Keratinocyte (primary cell): ENCODE results near the gene OSBPL10. TPM values are rescaled to one million over a fixed set of nuclear protein-coding genes. Genes with fewer than 3 reads are reported as not detected.

Experiments
- DNase-seq: peaks from one replicate; pipeline ENCODE4 v3.0.0-alpha.2; 2011; ENCODE audit warnings: low read depth, missing footprints, low spot score
- FAIRE-seq: peaks from 2 replicates; lab custom pipeline; 2011; peaks lifted over from hg19 to GRCh38; lab: Jason Lieb, UNC
- H2AFZ ChIP-seq: 2 replicates; pipeline ENCODE4 v1.6.0; 2012; ENCODE audit warnings: low read length, control low read depth, inconsistent platforms; ENCODE audit not compliant: control insufficient read depth
- H3K27ac ChIP-seq: 2 replicates; pipeline ENCODE4 v1.5.1; 2011; ENCODE audit warnings: low read length; ENCODE audit not compliant: control insufficient read depth, insufficient read depth
- H3K27me3 ChIP-seq: 3 replicates; pipeline ENCODE4 v1.6.0; 2011; ENCODE audit warnings: low read length; ENCODE audit not compliant: control insufficient read depth, insufficient read depth; ENCODE audit errors: extremely low read depth
- H3K36me3 ChIP-seq, 2 experiments: 2 replicates in 1 of 2; 3 replicates in 1 of 2; pipeline ENCODE4 v1.5.1; 2011; ENCODE audit warnings: low read length in 2 of 2, mild to moderate bottlenecking in 1 of 2; ENCODE audit not compliant: control insufficient read depth in 2 of 2, insufficient read depth in 2 of 2; ENCODE audit errors: extremely low read depth in 1 of 2
- H3K4me1 ChIP-seq: 3 replicates; pipeline ENCODE4 v1.5.1; 2011; ENCODE audit warnings: low read length; ENCODE audit not compliant: control insufficient read depth, insufficient read depth; ENCODE audit errors: extremely low read depth
- H3K4me2 ChIP-seq: 3 replicates; pipeline ENCODE4 v1.6.0; 2011; ENCODE audit warnings: low read depth, low read length; ENCODE audit not compliant: control insufficient read depth, insufficient read depth; ENCODE audit errors: extremely low read depth
- H3K4me3 ChIP-seq, 3 experiments: fragments of 200-600 bp in 1 of 3; sonication (generic) in 1 of 3; 2 replicates in 2 of 3; 3 replicates in 1 of 3; pipeline ENCODE4 v1.5.1; 2011 to 2016; ENCODE audit warnings: low read length in 3 of 3, mild to moderate bottlenecking in 3 of 3, control low read depth in 2 of 3, inconsistent platforms in 1 of 3, low read depth in 1 of 3, mixed read lengths in 1 of 3, mixed run types in 1 of 3, moderate library complexity in 1 of 3; ENCODE audit not compliant: control insufficient read depth in 2 of 3, insufficient read depth in 2 of 3; ENCODE audit errors: extremely low read depth in 1 of 3
- H3K79me2 ChIP-seq: 2 replicates; pipeline ENCODE4 v1.6.0; 2012; ENCODE audit warnings: low read length; ENCODE audit not compliant: control insufficient read depth, insufficient read depth
- H3K9ac ChIP-seq: 3 replicates; pipeline ENCODE4 v1.6.0; 2011; ENCODE audit warnings: low read length; ENCODE audit not compliant: control insufficient read depth, insufficient read depth; ENCODE audit errors: extremely low read depth
- H3K9me1 ChIP-seq: 3 replicates; pipeline ENCODE4 v1.6.0; 2011; ENCODE audit warnings: low read length; ENCODE audit not compliant: control insufficient read depth, insufficient read depth; ENCODE audit errors: extremely low read depth
- H3K9me3 ChIP-seq: 2 replicates; pipeline ENCODE4 v1.5.1; 2012; ENCODE audit warnings: low read depth, low read length; ENCODE audit not compliant: control insufficient read depth
- H4K20me1 ChIP-seq: 3 replicates; pipeline ENCODE4 v1.6.0; 2011; ENCODE audit warnings: low read length; ENCODE audit not compliant: control insufficient read depth, insufficient read depth; ENCODE audit errors: extremely low read depth
- CTCF ChIP-seq, 3 experiments: IDR thresholded peaks in 1 of 3; conservative IDR thresholded peaks in 1 of 3; optimal IDR thresholded peaks in 1 of 3; 2 replicates in 2 of 3; 3 replicates in 1 of 3; pipeline versions ENCODE3 to v1.5.1; 2011; ENCODE audit warnings: low read length in 3 of 3, mild to moderate bottlenecking in 3 of 3, moderate library complexity in 2 of 3, control low read depth in 1 of 3, inconsistent platforms in 1 of 3; ENCODE audit not compliant: insufficient read depth in 2 of 3; ENCODE audit errors: extremely low read depth in 1 of 3
- EZH2 ChIP-seq: IDR thresholded peaks from one replicate; pipeline ENCODE4 v1.6.1; 2012; ENCODE audit warnings: inconsistent platforms, mild to moderate bottlenecking, low read length, moderate library complexity
- dilution Hi-C: fragments of 300-500 bp; cut with MboI; formaldehyde crosslinking; loops from one replicate; pipeline ENCODE4 v1.7.0; 2020; ENCODE audit warnings: low sequenced_read_pairs; ENCODE audit not compliant: extremely low pct_ligation_motif_present
- polyA plus RNA-seq, 5 experiments: library from polyadenylated mRNA; depleted of rRNA in 3 of 5; stranded (reverse) in 3 of 5; stranded (forward) in 1 of 5; unstranded in 1 of 5; fragments of >200 nt; gene quantifications; 1 replicate in 1 of 5; 2 replicates in 3 of 5; 3 replicates in 1 of 5; pipeline versions ENCODE4 v1.2.1 to v1.2.3, GENCODE V29; 2011 to 2012; ENCODE audit warnings: missing spikeins in 2 of 5, low read depth in 1 of 5, low replicate concordance in 1 of 5

Gene OSBPL10
- polyA plus RNA-seq, 1 donor (not counting 4 experiments of a cell fraction or from before 2014, with no cell fraction given), result 50.1 TPM

DNA sequence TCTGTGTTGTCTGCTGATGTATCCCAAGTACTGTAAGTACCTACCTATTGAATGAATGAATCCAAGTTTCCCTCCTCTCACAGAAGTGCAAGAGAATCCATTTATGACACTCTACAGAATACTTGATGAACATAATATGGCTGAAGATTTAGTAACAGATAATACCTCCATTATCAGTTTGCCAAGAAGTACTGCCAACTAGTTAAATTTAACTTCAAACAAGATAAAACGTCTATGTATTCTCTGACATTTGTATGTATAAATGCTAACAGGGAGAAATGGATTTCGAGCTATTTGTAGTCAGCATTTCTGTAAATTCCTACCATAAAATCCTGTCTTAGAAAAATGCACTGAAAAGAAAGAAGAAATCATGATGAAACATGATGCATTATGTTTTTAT is 230.7 kb downstream of the OSBPL10 start:
- H3K4me1 ChIP-seq, result peaks cover 4% of the 10 kb centered on the region
- no peaks in the 10 kb centered on the region for H4K20me1 ChIP-seq
- H3K9me1 ChIP-seq, result peaks cover 3% of the 10 kb centered on the region
- peaks cover 6 to 19% of the 10 kb centered on the region in 2 experiments for H3K36me3 ChIP-seq
- peaks cover 31% of the 10 kb centered on the region for H3K79me2 ChIP-seq
- no peaks in the 10 kb centered on the region for H3K9me3 ChIP-seq
- no peaks in the 10 kb centered on the region for H3K27me3 ChIP-seq
- dilution Hi-C loops, result no loop called here
- H3K27ac ChIP-seq, result no peak overlapping the region
- FAIRE-seq (no peak), DNase-seq (no peak)
- no peak overlapping the region for H2AFZ ChIP-seq
- H3K4me3 ChIP-seq, result no peak overlapping the region
- no peak overlapping the region for H3K4me2 ChIP-seq
- no peak overlapping the region for H3K9ac ChIP-seq
- no peak for TF ChIP-seq EZH2
- no peak for TF ChIP-seq CTCF (optimal IDR thresholded peaks at IDR 0.05 in 1 of 3, IDR thresholded peaks at IDR 0.05 in 1 of 3, conservative IDR thresholded peaks at IDR 0.05 in 1 of 3; ENCODE audit: extremely low read depth in 1 of 3, insufficient read depth in 2 of 3, low read length in 3 of 3)

DNA sequence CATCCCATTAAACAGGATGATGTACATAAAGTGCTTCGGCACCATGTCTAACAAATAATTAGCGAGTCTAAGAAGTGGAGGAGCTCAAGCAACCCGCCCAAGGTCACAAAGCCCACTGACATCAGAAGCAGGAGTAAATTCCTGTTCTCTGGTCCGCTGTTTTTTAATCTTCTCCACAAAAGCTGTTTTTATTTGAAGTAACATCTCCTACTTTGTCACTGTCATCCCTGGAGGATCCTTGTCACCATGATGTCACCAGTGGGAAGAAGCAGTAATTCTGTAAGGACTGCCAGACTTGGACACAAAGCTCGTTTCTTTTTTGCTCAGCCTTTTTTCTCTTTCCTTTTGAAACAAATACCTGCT is 232.1 kb downstream of the OSBPL10 start:
- Histone ChIP-seq H2AFZ (no peak overlapping the region), H3K9ac (no peak overlapping the region), H3K4me1 (peaks cover 4% of the 10 kb centered on the region), H3K4me3 (no peak overlapping the region), H3K9me3 (no peaks in the 10 kb centered on the region), H4K20me1 (no peaks in the 10 kb centered on the region), H3K4me2 (no peak overlapping the region), H3K79me2 (peaks cover 26% of the 10 kb centered on the region), H3K9me1 (peaks cover 3% of the 10 kb centered on the region), H3K27ac (no peak overlapping the region), H3K27me3 (no peaks in the 10 kb centered on the region), H3K36me3 (peaks cover 7 to 14% of the 10 kb centered on the region in 2 experiments)
- dilution Hi-C loops, result no loop called here
- FAIRE-seq, result peak; percentile 34
- DNase-seq, result no peak
- TF ChIP-seq EZH2, result no peak
- no peak for TF ChIP-seq CTCF (optimal IDR thresholded peaks at IDR 0.05 in 1 of 3, IDR thresholded peaks at IDR 0.05 in 1 of 3, conservative IDR thresholded peaks at IDR 0.05 in 1 of 3; ENCODE audit: extremely low read depth in 1 of 3, insufficient read depth in 2 of 3, low read length in 3 of 3)
